ENCODE measurements around the gene SERPINE3. TPM values are rescaled to one million over a fixed set of nuclear protein-coding genes. Genes with fewer than 3 reads are reported as not detected.

Gene SERPINE3
- total RNA-seq, result not detected

- no peak for TF ChIP-seq CTCF (IDR thresholded peaks at IDR 0.05; ENCODE audit: low read depth)
These were observed at the start of gene SERPINE3 for GRCh38 chr13:51339354-51339753. Gene SERPINE3 (plus strand): TSS chr13:51339691. CDS start chr13:51341092, 1,401 bp downstream.

GRCh38 chr13:51291341-51291740, 48.1 kb upstream of the SERPINE3 start:
- TF ChIP-seq CTCF (IDR thresholded peaks at IDR 0.05; ENCODE audit: low read depth), result no peak

GRCh38 chr13:51292000-51292565, 47.4 kb upstream of the SERPINE3 start:
- TF ChIP-seq CTCF (IDR thresholded peaks at IDR 0.05; ENCODE audit: low read depth), result no peak

GRCh38 chr13:51297556-51297955, 41.9 kb upstream of the SERPINE3 start:
- no peak for TF ChIP-seq CTCF (IDR thresholded peaks at IDR 0.05; ENCODE audit: low read depth)

- no peak for TF ChIP-seq CTCF (IDR thresholded peaks at IDR 0.05; ENCODE audit: low read depth)
These were observed 40.7 kb upstream of the SERPINE3 start for GRCh38 chr13:51298812-51299211.

- TF ChIP-seq CTCF (IDR thresholded peaks at IDR 0.05; ENCODE audit: low read depth), result no peak
These were observed 36.4 kb upstream of the SERPINE3 start for GRCh38 chr13:51303063-51303552.

- TF ChIP-seq CTCF (IDR thresholded peaks at IDR 0.05; ENCODE audit: low read depth), result no peak
These were observed 35.6 kb upstream of the SERPINE3 start for GRCh38 chr13:51303882-51304281.

Measured in subcutaneous adipose tissue (tissue), 4 donors.